HL-60/S4 treated with retinoic acid at 250 ng/mL for 4 days and 3 days (cell line): ENCODE results near the gene SEPTIN11.

Source experiments
- in situ Hi-C: fragments of 300-500 bp; cut with MboI; formaldehyde crosslinking; loops from 2 replicates; pipeline ENCODE4 v1.7.0; 2022; ENCODE audit warnings: low sequenced_read_pairs

Gene SEPTIN11

DNA sequence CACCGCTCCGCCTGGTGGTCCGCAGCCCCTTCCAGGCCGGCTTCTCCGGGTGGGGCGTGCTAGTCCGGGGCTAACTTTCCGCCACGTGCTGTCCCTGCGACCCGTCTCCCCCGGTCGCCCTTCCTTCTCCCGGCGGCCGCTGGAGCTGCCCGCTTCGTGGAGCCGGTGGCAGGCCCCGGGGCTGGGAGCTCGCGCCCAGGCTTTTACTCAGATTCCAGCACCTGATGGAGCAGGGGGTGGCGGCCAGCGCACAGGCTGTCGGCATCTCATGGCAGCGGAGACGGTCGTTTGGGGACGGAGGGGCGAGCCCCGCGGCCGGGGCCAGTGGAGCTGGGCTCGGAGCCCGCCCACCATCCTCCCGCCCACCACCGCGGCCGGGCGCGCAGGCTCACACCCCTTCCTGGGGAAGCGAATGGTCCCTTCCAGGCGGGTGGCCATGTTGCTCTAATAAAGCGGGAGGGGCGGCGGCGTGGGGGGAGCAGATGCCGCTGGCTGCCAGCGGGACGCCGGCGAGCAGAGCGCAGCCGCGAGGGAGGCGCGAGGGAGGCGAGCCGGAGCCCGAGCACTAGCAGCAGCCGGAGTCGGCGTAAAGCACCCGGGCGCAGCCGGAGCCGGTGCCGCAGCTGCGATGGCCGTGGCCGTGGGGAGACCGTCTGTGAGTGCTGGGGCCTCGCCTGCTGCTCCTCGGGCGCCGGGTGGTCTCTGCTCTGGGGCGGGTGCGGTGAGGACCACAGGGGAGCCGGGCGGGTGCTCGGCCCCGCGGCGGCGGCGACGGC, at the start of gene SEPTIN11:
Gene SEPTIN11 (plus strand): TSS at position 477 of the 776 bp plus-strand sequence. CDS start 152 bp downstream, at position 629.
- in situ Hi-C loops = no loop called here

DNA sequence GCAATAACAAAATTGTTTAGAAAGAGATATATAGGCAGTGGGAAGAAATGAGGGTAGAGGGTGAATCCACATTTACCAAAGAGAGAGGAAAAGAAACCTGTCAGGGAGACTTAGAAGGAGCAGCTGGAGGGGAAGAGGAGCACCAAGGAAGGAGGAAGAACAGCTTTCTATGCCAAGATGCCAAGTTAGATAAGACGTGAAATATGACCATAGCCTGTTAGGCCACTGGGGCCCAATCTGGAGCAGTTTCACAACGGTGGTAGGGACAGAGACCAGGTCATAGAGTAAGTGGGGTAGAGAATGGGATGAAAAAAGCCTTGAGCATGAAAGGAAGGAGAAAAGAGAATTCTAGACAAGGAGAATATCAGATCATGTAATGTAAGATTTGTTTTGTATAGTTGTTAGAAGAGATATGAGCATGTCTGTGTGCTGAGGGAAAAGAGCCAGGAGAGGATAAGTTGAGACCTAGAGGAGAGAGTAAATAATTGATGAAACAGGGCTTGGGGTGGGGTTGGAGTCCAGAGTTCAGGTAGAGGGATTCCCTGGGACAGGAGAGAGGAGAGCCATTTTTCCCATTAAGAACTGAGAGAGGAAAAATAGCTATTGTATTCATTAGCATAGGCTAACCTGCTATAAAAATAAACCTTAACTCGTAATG, 47.2 kb upstream of the SEPTIN11 start:
- in situ Hi-C loops = no loop called here

DNA sequence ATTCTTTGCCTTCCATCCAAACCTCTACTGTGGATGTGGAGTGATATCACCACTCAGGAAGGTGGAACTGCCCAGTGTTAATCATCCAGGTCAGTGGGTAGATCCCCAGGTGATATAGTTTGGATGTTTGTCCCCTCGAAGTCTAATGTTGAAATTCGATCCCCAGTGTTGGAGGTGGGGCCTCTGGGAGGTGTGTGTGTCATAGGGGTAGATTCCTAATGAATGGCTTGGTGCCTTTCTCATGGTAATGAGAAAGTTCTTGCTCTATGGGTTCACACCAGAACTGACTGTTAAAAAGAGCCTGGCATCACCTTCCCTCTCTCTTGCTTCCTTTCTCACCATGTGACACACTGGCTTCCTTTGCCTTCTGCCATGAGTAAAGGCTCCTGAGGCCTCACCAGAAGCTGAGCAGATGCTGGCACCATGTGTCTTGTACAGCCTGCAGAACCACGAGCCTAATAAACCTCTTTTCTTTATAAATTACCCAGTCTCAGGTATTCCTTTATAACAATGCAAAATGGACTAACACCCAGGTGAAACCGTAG, 44.8 kb upstream of the SEPTIN11 start:
- in situ Hi-C loops = no loop called here

DNA sequence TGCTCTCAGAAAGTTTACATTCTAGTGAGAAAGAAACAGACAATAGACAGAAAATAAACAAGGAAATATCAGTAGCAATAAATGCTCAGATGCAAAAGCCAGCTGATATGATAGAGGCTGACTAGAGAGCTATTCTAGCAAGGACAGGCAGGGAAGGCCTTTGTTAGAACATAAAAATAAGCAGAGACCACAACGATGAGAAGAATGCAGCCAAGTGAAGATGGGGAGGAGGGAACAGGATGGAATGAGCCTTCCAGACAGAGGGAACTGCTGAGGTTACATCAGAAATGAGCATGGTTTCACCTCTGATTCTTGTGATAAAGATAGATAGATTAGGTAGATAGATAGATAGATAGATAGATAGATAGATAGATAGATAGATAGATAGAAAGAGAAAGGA, 44.0 kb upstream of the SEPTIN11 start:
- in situ Hi-C loops = no loop called here

DNA sequence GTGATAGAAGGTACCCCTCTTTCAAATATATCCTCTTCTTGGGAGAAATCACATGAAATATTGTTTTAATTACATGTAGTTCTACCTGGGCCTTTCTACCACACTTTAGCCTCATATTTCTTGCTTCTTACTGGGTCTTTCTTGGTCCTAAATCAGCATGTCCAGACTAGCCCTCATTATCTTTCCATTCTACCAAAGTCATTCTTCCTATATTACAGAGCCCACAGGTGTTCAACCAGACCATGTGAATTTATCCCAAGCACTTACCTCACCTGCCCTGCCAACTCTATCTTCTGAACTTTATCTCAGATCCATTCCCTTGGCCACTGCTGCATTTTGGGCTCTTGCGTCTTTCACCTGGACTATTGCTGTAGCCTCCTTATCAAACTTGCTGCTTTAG, 39.8 kb upstream of the SEPTIN11 start:
- in situ Hi-C loops = no loop called here

DNA sequence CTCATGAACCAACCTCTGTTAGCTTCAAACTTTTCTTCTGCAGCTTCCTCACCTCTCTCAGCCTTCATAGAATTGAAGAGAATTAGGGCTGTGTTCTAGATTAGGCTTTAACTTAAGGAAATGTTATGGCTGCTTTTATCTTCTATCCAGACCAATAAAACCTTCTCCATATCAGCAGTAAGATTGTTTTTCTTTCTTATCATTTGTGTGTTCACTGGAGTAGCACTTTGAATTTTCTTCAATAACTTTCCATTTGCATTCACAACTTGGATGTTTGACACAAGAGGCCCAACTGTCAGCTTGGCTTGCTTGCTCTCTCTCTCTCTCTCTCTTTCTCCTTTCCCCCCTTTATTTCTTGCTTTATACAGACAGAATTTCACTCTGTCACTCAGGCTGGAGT, 28.8 kb upstream of the SEPTIN11 start:
- in situ Hi-C loops = no loop called here

DNA sequence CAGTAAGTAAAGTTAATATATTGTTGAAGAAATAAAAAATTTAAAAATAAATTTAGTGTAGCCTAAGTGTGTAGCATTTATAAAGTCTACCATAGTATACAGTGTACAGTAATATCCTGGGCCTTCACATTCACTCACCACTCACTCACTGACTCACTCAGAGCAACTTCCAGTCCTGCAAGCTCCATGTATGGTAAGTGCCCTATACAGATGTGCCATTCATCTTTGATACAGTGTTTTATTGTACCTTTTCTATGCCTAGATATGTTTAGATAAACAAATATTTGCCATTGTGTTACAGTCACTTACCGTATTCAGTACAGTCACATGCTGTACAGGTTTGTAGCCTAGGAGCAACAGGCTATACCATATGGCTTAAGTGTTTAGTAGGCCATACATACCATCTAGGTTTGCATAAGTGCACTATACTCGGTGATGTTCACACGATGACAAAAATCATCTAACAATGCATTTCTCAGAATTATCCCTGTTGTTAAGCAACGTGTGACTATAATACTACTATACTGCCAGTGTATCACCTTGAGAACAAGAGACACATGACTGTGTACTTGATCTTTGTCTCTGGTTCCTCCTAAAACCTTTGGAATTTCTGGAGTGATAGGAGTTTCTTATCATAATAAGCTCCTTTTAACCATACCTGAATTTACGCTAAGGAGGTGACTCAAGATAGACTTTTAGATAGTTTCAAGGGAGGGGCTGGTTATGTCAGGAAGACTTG, 25.8 kb upstream of the SEPTIN11 start:
- in situ Hi-C loops = no loop called here

DNA sequence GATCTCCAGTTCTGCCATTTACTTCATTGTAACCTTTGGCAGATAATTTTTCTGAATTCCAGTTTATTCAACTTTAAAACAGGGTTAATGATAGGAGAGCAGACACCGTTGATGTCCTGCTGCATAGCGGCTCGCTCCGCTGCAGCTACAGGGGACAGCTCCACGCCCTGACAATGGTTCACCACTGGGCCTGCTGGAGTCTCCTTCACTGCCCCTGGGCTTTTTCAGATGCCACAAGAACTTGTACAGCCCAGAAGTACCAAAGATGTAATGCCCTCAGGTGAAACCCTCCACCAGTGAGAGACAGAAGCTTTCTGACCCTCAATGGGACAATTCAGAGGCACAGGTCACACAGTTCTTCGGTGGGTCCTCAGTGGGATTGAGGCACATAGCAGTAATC, 22.7 kb upstream of the SEPTIN11 start:
- in situ Hi-C loops = no loop called here

DNA sequence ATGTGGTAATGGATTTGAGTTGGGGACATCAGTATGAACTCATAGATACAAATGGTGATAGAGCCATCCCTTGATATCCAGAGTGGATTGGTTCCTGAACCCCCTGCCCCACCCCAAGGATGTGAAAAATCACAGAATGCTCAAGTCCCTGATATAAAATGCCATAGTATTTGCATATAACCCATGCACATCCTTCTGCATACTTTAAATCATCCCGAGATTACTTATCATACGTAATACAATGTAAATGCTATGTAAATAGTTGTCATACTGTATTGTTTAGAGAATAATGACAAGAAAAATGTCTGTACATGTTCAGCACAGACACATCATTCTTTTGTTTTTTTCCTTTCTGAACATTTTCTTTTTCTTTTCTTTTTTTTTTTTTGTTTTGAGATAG, 18.9 kb upstream of the SEPTIN11 start:
- in situ Hi-C loops = no loop called here

DNA sequence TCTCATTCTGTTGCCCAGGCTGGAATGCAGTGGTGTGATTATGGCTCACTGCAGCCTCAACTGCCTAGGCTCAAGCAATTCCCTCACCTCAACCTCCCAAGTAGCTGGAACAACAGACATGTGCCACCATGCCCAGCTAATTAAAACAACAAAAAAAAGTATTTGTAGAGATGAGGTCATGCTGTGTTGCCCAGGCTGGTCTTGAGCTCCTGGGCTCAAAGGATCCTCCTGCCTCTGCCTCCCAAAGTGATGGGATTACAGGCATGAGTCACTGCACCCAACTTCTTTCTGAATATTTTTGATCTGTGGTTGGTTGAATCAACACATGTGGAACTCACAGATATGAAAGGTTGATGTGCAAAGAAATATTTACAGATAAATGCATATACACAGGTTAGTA, 18.5 kb upstream of the SEPTIN11 start:
- in situ Hi-C loops = no loop called here

DNA sequence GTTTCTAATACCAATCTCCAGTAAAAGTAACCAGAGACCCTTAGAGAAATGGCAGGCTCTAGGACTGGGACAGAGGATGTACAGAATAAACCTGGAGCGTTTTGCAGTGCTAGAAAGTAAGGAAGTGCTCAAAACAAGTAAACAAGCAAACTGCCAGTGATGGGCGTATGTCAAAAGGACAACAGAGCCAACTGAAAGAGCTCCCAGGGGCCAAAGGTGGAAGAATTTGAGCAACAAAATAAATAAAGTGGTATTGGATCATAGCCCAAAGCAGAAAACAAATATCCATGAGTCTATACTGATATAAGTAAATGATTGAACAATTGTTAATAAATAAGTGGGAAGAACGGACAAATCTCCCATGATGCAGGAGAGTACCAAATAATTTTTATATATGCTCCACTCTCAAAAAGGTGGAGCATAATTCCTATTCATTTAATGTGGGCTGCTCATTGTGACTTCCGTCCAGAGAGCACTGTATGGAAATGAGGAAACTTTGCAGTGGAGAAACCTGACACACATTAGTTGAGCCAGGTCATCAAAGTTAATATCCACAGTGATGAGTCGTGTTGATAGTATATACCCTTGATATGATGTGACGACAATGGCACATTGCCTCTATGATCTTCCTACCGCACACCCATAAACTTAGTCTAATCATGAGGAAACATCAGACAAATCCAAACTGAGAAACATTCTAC, 17.8 kb upstream of the SEPTIN11 start:
- in situ Hi-C loops = no loop called here

DNA sequence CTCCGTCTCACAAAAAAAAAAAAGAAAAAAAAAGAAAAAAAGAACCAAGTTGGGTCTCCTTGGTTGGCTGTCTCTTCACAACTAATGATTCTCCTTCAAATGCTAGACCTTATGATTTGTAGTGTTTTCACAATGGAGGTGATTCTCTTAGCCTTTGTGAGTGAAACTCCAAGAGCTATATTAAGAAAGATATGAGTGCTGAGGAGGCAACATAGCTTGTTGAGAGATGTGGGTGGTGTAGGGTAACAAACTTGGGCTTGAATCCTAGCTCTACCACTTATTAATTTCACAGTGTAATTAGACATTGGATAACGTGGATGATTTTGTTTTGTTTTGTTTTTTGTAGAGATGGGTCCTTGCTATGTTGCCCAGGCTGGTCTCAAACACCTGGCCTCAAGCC, 10.4 kb upstream of the SEPTIN11 start:
- in situ Hi-C loops = no loop called here

DNA sequence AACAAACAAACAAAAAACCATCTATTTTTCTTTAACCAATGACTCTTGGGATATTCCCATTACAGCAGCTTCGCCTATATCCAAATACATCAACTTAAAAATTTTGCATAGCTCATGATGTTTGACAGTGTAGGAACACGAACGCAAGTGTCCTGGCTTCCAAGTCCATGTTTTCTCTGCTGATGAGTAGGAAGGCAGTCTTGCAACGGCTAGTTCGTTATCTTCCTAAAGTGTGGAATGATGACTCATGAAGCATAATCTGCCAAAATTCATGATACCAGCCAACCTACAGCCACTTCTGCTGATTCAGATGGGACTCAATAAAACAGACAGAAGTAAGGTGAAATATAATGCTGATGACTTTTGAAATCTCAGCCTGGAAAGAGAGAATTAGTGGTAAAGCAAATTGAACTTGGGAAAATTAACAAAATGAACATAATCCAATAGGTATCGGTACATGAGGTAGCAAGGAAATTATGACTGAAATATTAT, 6.4 kb upstream of the SEPTIN11 start:
- in situ Hi-C loops = no loop called here

DNA sequence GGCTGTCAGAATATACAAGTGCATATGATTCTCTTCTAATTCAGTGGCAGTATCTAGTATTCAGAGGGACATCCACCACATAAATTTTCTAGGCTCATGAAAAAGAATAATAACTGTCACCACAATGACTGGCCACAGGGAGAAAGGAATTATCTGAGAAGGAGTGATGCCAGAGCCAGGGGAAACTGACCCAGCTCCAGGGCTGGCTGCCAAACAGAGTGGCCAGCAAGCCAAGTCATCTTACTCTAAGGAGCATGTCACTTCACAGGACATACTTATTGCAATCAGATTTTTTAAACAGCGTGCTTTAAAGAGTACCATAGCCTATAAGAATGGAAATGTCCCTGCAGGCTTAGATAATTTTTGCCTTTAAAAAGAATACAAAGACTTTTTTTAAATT, 5.8 kb upstream of the SEPTIN11 start:
- in situ Hi-C loops = no loop called here

DNA sequence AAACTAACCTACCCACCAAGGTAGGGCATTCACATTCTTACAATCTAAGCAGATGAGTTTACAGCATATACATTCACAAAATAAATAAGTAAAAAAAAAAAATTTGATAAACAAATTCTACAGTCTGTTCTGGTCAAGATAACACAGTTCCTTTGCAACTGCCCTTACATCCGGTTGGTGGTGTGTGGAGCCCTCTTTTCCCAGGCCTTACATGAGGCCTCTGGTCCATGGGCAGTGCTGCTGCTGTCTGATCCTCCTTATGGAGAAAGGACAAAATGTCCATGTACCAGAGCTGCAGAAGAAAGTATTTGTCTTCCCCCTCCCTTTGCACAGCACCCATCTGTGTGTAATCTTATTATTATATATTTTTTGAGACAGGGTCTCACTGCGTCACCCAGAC, 2.2 kb upstream of the SEPTIN11 start:
- in situ Hi-C loops = no loop called here

DNA sequence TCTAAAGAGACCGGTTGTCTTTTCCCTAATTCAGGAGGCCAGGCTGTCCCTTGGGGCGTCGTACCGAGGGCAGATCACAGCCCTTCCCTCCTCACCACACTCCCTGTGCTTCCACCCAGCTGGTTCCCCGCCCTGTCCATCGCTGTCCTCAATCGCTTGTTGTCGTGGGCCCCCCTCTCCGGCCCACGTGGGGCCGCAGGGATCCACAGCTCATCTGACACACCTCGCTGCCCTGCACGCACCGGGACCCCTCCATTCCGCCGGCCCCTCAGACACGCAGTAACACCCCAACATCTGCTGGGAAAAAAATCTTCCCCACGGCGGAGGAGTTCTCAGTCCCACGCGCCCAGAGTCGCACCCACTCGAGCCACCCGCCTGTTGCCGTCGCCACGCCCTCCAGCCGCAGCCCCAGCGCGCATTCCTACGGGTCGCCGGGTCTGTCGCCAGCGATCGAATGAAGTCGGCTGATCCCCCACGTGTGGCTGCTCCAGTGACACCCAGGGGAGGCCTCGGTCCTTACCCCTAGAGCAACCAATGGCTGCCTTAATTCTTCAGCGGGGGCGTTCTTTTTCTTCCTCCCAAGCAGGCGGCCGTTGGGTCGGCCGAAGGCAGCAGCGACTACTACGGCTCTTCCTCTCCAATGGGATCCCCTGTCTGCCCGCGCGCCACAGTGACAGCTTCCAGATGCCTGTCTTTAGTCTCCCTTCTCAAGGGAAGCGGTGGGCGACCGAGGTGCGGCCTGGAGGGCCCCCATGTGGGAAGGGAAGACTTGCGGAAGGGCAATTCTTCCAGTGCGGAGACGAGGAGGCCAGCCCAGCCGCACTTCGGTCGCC, 893 bp upstream of the SEPTIN11 start:
- in situ Hi-C loops = no loop called here

DNA sequence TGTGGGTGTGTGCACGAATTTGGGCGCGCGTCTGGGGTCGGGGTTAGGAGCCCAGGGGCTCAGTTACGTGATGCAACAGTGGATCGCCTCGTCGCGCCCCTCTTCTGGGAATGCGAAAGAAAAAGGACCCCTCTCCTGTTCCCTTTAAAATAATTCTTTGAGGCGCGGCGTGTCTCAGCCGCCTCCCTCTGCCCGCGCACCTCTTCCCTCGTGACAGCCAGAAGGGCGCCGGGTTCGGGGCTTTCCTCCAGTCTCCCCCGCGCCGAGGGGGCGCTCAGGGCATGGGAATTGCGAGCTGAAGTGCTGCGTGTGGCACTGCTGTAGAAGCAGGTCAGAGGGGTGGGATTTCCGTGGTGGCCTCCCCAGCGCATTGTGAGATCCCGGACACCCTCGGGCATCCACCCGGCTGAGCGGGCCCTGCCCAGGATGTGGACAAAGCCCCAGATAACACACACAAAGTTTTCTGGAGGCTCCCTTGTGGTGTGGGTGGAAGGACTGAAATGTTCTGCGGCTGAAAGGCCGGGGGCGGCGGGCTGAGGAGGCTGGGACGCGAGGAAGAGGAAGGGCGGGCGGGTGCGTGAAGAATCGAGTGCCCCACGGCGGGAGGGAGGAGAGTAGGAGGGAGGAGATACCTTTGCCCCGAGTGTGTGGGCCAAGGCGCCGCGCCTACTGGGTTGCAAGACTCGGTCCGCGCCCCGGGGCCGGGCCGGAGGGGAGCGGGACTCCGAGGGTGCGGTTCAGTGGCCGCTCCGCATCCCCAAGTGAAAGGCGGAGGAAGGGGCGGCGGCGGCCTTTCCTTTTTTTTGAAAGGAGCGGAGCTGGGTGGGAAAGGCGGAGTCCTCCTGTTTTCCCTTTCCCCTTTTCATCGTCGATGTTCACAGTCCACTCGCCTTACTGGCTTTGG, 752 bp downstream of the SEPTIN11 start:
- in situ Hi-C loops = no loop called here

DNA sequence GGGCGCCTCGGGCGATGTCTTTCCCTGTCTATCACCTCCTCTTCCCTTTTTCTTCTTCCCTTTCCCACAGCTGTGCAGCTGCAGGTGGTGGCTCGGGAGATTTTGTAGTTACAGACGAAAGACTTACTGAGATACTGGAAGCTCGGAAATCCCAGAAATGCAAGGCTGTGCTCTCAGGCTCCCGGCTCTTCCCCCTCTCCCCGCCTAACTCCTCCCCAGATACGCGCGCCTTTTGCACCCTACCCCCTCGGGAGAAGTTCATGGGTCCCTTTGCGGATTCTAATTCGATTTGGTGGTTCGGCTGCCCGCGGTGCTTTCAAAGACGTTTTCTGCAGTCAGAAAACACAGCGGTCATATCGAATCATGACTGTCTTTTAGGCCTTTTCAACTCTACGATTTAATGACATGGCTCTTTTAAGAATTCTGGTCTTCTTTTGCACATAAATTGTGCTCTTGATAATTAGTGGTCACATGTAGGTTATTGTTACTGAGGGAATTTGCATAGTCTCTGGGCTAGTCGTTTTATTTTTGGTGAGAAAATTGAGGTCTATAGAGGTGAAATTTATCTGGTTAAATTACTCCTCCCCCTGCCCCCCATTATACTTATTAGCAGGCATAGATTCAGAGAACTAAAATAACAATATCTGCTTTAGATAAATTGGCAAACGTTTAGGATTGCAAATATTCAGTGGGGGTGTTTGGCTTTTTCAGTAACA, 1.6 kb downstream of the SEPTIN11 start:
- in situ Hi-C loops = no loop called here
